Measurements from ENCODE around the gene RGS7.

DNA sequence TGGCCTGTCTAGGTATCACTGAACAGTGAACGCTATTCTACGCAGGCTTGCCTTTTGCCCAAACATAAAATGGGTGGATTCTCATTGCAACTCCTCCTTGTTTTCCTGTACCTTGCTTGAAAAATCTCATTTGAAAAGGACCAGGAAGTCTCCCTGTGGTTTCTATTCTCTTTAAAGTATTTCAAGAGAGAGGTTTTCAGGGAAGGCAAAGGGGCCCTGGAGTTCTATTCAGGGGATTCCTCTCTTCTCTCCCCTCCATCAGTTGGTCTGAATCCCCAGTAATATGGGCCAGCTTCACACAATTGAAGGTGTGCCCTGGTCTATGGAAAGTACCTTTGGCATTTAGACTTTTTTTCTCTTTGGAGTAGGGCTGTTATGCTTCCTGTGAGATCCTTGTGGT, 311.3 kb downstream of the RGS7 start:
- TF ChIP-seq EZH2 (IDR thresholded peaks at IDR 0.05; ENCODE audit: insufficient read depth, low read length) = no peak
- TF ChIP-seq, protein P1, sequence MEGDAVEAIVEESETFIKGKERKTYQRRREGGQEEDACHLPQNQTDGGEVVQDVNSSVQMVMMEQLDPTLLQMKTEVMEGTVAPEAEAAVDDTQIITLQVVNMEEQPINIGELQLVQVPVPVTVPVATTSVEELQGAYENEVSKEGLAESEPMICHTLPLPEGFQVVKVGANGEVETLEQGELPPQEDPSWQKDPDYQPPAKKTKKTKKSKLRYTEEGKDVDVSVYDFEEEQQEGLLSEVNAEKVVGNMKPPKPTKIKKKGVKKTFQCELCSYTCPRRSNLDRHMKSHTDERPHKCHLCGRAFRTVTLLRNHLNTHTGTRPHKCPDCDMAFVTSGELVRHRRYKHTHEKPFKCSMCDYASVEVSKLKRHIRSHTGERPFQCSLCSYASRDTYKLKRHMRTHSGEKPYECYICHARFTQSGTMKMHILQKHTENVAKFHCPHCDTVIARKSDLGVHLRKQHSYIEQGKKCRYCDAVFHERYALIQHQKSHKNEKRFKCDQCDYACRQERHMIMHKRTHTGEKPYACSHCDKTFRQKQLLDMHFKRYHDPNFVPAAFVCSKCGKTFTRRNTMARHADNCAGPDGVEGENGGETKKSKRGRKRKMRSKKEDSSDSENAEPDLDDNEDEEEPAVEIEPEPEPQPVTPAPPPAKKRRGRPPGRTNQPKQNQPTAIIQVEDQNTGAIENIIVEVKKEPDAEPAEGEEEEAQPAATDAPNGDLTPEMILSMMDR (IDR thresholded peaks at IDR 0.05; ENCODE audit: insufficient read depth, low read depth, low read length) = no peak

Data from astrocyte (in vitro differentiated cells and primary cell).